HepG2 (cell line): ENCODE measurements around the gene TBXA2R. TPM values are rescaled to one million over a fixed set of nuclear protein-coding genes. Genes with fewer than 3 reads are reported as not detected.

Experiments
- ATAC-seq: fragments of 200-7000 bp; cut with Tn5 transposase; 3 replicates; pipeline ENCODE4 v1.9.1; 2020; ENCODE audit warnings: mild to moderate bottlenecking, moderate library complexity
- BruUV-seq: library from RNA; stranded (reverse); fragments of 400-500 nt; replicated peaks from 2 replicates; lab custom pipeline; 2021; lab: Mats Ljungman, UMichigan
- CTCF ChIA-PET: fragments of 300-600 bp; formaldehyde crosslinking; extraction: SDS; loops from one replicate; lab custom pipeline; 2021; ENCODE audit warnings: low total read pairs, inconsistent platforms, low intra/inter-chr PET ratio; lab: Yijun Ruan, JAX
- POLR2A ChIA-PET: fragments of 350-600 bp; sonication (Branson Sonifier 250); formaldehyde crosslinking; loops from one replicate; lab custom pipeline; 2020; ENCODE audit warnings: antibody characterized with exemption, inconsistent platforms; lab: Yijun Ruan, JAX
- DNase-seq: peaks from one replicate; pipeline ENCODE4 v3.0.0-alpha.2; 2015; ENCODE audit warnings: low spot score
- FAIRE-seq: peaks from 3 replicates; lab custom pipeline; 2011; peaks lifted over from hg19 to GRCh38; lab: Jason Lieb, UNC
- H2AFZ ChIP-seq: one replicate; pipeline ENCODE4 v1.6.1; 2011; ENCODE audit warnings: low read length, inconsistent platforms
- H3K27ac ChIP-seq: fragments of 300-600 bp; 3 replicates; pipeline ENCODE4 v1.8.0; 2011; ENCODE audit warnings: mixed run types, mild to moderate bottlenecking, mixed read lengths, low read length, inconsistent platforms; ENCODE audit not compliant: insufficient read depth; ENCODE audit errors: extremely low read length
- H3K27me3 ChIP-seq, 2 experiments: fragments of 200-600 bp in 1 of 2; 2 replicates in 1 of 2; 3 replicates in 1 of 2; pipeline versions ENCODE4 v1.6.0 to v1.8.0; 2011; ENCODE audit warnings: low read length in 2 of 2, mild to moderate bottlenecking in 2 of 2, moderate library complexity in 2 of 2, inconsistent platforms in 1 of 2; ENCODE audit not compliant: insufficient read depth in 2 of 2, control insufficient read depth in 1 of 2
- H3K36me3 ChIP-seq, 2 experiments: fragments of 200-600 bp in 1 of 2; replicated peaks in 1 of 2; 2 replicates in 1 of 2; 3 replicates in 1 of 2; pipeline versions ENCODE4 v1.5.1 to v1.8.0; 2011; ENCODE audit warnings: low read length in 2 of 2, inconsistent platforms in 1 of 2; ENCODE audit not compliant: insufficient read depth in 2 of 2, control insufficient read depth in 1 of 2
- H3K4me1 ChIP-seq: 2 replicates; pipeline ENCODE4 v1.5.1; 2012; ENCODE audit warnings: low read length, inconsistent platforms; ENCODE audit not compliant: insufficient read depth
- H3K4me2 ChIP-seq: 2 replicates; pipeline ENCODE4 v1.6.0; 2011; ENCODE audit warnings: low read depth, low read length, inconsistent platforms
- H3K4me3 ChIP-seq, 3 experiments: fragments of 200-600 bp in 1 of 3; sonication (generic), shearing (Covaris generic) in 1 of 3; replicated peaks in 1 of 3; 2 replicates each; pipeline ENCODE4 v1.5.1; 2011 to 2016; ENCODE audit warnings: low read length in 3 of 3, inconsistent platforms in 2 of 3, low read depth in 2 of 3, mild to moderate bottlenecking in 2 of 3, control low read depth in 1 of 3, mixed read lengths in 1 of 3; ENCODE audit not compliant: insufficient read depth in 1 of 3
- H3K79me2 ChIP-seq: one replicate; pipeline ENCODE4 v1.6.1; 2011; ENCODE audit warnings: low read length, inconsistent platforms; ENCODE audit not compliant: insufficient read depth
- H3K9ac ChIP-seq: 2 replicates; pipeline ENCODE4 v1.6.0; 2011; ENCODE audit warnings: mild to moderate bottlenecking, low read depth, low read length, inconsistent platforms; ENCODE audit not compliant: insufficient read depth
- H3K9me3 ChIP-seq: 2 replicates; pipeline ENCODE4 v1.5.1; 2012; ENCODE audit warnings: mild to moderate bottlenecking, low read length
- H4K20me1 ChIP-seq: 2 replicates; pipeline ENCODE4 v1.6.0; 2011; ENCODE audit warnings: inconsistent platforms, mild to moderate bottlenecking, low read length, moderate library complexity; ENCODE audit not compliant: insufficient read depth
- GFI1 ChIP-seq: sonication (generic); formaldehyde crosslinking; IDR thresholded peaks from 2 replicates; pipeline ENCODE4 v1.5.0; 2020; ENCODE audit warnings: missing genetic modification reagents, mild to moderate bottlenecking, borderline replicate concordance
- HOXA3 ChIP-seq: sonication (generic); formaldehyde crosslinking; IDR thresholded peaks from 2 replicates; pipeline ENCODE4 v1.5.0; 2020; ENCODE audit warnings: missing genetic modification reagents
- SKI ChIP-seq: fragments of 450-650 bp; IDR thresholded peaks from one replicate; pipeline ENCODE4 v1.6.1; 2018; ENCODE audit warnings: mild to moderate bottlenecking; ENCODE audit not compliant: partially characterized antibody
- TOE1 ChIP-seq: sonication (generic); formaldehyde crosslinking; IDR thresholded peaks from 2 replicates; pipeline ENCODE4 v1.4.0; 2020; ENCODE audit warnings: mild to moderate bottlenecking, missing genetic modification reagents
- XBP1 ChIP-seq: sonication (generic); formaldehyde crosslinking; IDR thresholded peaks from 2 replicates; pipeline ENCODE4 v1.5.0; 2020; ENCODE audit warnings: missing genetic modification reagents
- ZBTB7A ChIP-seq: sonication (generic); formaldehyde crosslinking; IDR thresholded peaks from 2 replicates; pipeline ENCODE4 v1.8.0; 2022; ENCODE audit warnings: mild to moderate bottlenecking, missing genetic modification reagents
- ZNF143 ChIP-seq: sonication (generic); formaldehyde crosslinking; IDR thresholded peaks from 2 replicates; pipeline ENCODE4 v1.4.0; 2020; ENCODE audit warnings: missing genetic modification reagents
- ZNF460 ChIP-seq: sonication (generic); formaldehyde crosslinking; IDR thresholded peaks from 2 replicates; pipeline ENCODE4 v1.5.1; 2020; ENCODE audit warnings: missing genetic modification reagents, mild to moderate bottlenecking, borderline replicate concordance
- ZNF766 ChIP-seq: sonication (generic); formaldehyde crosslinking; IDR thresholded peaks from 2 replicates; pipeline ENCODE4 v1.5.0; 2020; ENCODE audit warnings: missing genetic modification reagents, borderline replicate concordance
- WGBS: methylation state at CpG from one replicate; pipeline ENCODE4 v1.1.6; 2017; ENCODE audit warnings: low lambda C conversion rate; 5-methylcytosine and 5-hydroxymethylcytosine counted together
- in situ Hi-C: cut with HindIII; loops from 2 replicates; pipeline ENCODE4 v1.10.0; 2017; ENCODE audit warnings: low pct_unique_long_range_greater_than_20kb; ENCODE audit not compliant: extremely low pct_ligation_motif_present
- intact Hi-C: fragments of 100-400 bp; cut with micrococcal nuclease; formaldehyde crosslinking; loops from one replicate; pipeline ENCODE4 v1.10.0; 2022; ENCODE audit not compliant: unreplicated experiment
- polyA plus RNA-seq, 8 experiments: library from polyadenylated mRNA; depleted of rRNA in 3 of 8; stranded (reverse) in 7 of 8; unstranded in 1 of 8; fragments of >200 nt; fragmentation: Illumina TruSeq in 4 of 8; extraction: Trizol in 4 of 8; gene quantifications; 2 replicates each; pipeline versions ENCODE4 v1.2.1 to v1.2.3, GENCODE V29; 2011 to 2016; ENCODE audit warnings: low read depth in 4 of 8, missing spikeins in 1 of 8, mixed read lengths in 1 of 8; ENCODE audit not compliant: insufficient read depth in 1 of 8
- total RNA-seq, 5 experiments: library from RNA; depleted of rRNA; stranded (reverse); fragments of >200 nt; fragmentation: Illumina TruSeq; extraction: Trizol; gene quantifications; 2 replicates each; pipeline ENCODE4 v1.2.3, GENCODE V29; 2016; ENCODE audit warnings: low read depth in 1 of 5
- TF ChIP-seq, protein P1 (sequence below): sonication (generic); formaldehyde crosslinking; IDR thresholded peaks from 2 replicates; pipeline ENCODE4 v1.5.0; 2020; ENCODE audit warnings: mild to moderate bottlenecking, missing genetic modification reagents, moderate library complexity

Gene TBXA2R
- total and polyA plus RNA-seq, 2 of the 13 experiments (the other 11 are each of a cell fraction or from before 2014, with no cell fraction given) = 0.09 TPM; not detected in 1

DNA sequence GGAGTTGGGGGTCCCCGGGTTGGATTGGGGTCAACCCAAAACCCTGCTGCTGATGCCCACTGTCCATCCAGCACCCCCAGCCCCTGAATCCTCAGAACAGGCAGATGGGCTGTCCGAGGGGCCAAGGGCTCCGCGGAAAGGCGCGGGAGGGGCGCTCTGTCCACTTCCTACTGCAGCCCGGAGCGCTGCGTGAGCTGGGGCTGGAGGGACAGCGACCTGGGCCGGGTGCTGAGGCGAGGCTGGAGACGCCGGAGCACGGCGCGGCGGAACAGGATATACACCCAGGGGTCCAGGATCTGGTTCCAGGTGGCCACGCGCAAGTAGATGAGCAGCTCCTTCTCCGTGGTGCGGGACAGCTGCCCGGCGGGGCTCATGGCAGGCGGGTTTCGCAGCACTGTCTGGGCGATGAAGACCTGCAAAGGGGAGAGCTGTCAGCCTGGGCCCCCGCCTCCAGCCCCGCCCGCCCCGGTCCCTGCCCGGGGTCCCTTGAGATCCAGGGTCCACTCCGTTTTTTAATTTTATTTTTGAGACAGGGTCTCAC is 11.1 kb downstream of the TBXA2R start:
- Histone ChIP-seq H3K9ac (no peak overlapping the region), H3K4me2 (no peak overlapping the region), H3K27ac (no peak overlapping the region), H3K9me3 (no peaks in the 10 kb centered on the region), H3K79me2 (no peaks in the 10 kb centered on the region), H3K36me3 (no peaks in the 10 kb centered on the region), H3K4me3 (no peak overlapping the region), H4K20me1 (no peaks in the 10 kb centered on the region), H2AFZ (no peak overlapping the region), H3K27me3 (peaks cover 3 to 16% of the 10 kb centered on the region in 2 experiments; a peak in 3 of 5 replicates), H3K4me1 (no peaks in the 10 kb centered on the region; the same call in 1 of the 2 replicates)
- FAIRE-seq (no peak), ATAC-seq (no peak), DNase-seq (no peak)
- 53% methylated on average over 21 of the region's 34 CpGs for whole genome bisulfite sequencing
- BruUV-seq = no TSS peak
- in situ Hi-C loops = no loop called here
- ChIA-PET CTCF (no interaction called here), POLR2A (interaction anchor here (0.6 kb wide), 1 partner anchor 500 kb away, joined by 3 read pairs; no protein-coding TSS in a partner anchor)
- intact Hi-C loops = no loop called here
- TF ChIP-seq ZNF460 (CRISPR knock-in tag) = no peak
- no peak for TF ChIP-seq ZNF766 (CRISPR knock-in tag)
- no peak for TF ChIP-seq ZNF143 (CRISPR knock-in tag)
- no peak for TF ChIP-seq HOXA3 (CRISPR knock-in tag)
- no peak for TF ChIP-seq ZBTB7A (CRISPR knock-in tag)
- no peak for TF ChIP-seq GFI1
- no peak for TF ChIP-seq SKI
- TF ChIP-seq TOE1 (CRISPR knock-in tag) = no peak

DNA sequence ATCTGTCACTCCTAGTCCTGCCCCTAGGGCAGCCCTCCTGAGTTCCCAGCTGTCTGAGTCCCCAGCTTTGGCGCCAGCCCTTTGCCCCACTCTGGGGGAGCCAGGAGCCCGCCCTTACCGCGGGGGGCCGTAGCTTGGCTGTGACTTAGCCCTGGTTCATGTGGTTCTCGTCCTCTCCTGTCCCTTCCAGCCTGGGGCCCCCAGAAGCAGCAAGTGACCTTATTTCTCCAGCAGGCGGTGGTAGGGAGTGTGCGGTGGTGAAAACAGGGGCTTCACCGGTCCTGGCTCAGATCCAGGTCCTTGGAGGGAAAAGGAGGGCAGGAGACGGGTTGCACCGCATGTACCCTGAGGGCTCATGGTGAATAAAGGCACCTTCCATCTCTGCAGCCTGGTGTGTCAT is 13.5 kb downstream of the TBXA2R start:
- Histone ChIP-seq H3K9ac (no peak overlapping the region), H4K20me1 (no peaks in the 10 kb centered on the region), H3K4me1 (no peaks in the 10 kb centered on the region), H2AFZ (no peak overlapping the region), H3K27me3 (peaks cover 3 to 23% of the 10 kb centered on the region in 2 experiments; a peak in 3 of 5 replicates), H3K4me3 (no peak overlapping the region), H3K36me3 (no peaks in the 10 kb centered on the region), H3K9me3 (no peaks in the 10 kb centered on the region), H3K4me2 (no peak overlapping the region), H3K79me2 (no peaks in the 10 kb centered on the region), H3K27ac (no peak overlapping the region)
- ATAC-seq = peak; percentile 54; the same call in 2 of the 3 replicates
- FAIRE-seq = no peak
- TF ChIP-seq, protein P1, sequence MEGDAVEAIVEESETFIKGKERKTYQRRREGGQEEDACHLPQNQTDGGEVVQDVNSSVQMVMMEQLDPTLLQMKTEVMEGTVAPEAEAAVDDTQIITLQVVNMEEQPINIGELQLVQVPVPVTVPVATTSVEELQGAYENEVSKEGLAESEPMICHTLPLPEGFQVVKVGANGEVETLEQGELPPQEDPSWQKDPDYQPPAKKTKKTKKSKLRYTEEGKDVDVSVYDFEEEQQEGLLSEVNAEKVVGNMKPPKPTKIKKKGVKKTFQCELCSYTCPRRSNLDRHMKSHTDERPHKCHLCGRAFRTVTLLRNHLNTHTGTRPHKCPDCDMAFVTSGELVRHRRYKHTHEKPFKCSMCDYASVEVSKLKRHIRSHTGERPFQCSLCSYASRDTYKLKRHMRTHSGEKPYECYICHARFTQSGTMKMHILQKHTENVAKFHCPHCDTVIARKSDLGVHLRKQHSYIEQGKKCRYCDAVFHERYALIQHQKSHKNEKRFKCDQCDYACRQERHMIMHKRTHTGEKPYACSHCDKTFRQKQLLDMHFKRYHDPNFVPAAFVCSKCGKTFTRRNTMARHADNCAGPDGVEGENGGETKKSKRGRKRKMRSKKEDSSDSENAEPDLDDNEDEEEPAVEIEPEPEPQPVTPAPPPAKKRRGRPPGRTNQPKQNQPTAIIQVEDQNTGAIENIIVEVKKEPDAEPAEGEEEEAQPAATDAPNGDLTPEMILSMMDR = peak; percentile 33; the same call in 1 of the 2 replicates
- no peak for TF ChIP-seq XBP1 (CRISPR knock-in tag)
- no TSS peak for BruUV-seq
- WGBS = 14% methylated on average over 11 of the region's 11 CpGs
- intact Hi-C loops = no loop called here
- no peak for DNase-seq
- in situ Hi-C loops = no loop called here
- ChIA-PET CTCF (no interaction called here), POLR2A (no interaction called here)
